ENCODE measurements around the gene BACE1-AS. TPM values are rescaled to one million over a fixed set of nuclear protein-coding genes. Genes with fewer than 3 reads are reported as not detected.

BACE1-AS gene
- total RNA-seq, 4 donors from 2014 or later, result 4.3 to 9.4 (median 6.6) TPM

DNA sequence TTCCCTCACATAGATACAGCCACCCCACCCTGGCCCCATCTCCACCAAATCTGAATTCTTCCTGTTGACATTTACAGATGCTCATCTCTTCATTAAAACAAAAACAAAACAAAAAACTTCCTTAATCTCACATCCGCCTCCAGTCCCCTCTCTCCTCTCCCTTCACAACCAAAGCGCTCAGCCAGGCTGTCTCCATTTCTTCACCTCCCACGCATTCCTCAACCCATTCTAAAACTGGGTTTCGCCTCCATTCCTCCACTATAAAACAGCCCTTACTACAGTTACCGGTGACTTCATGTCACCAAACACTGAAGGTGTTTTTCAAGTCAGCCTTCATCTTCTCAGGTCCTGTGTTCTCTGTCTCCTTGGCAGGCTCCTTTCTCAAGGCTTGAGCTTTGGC, 9.6 kb downstream of the BACE1-AS start:
- WGBS, 2 donors, result 33 to 34% methylated on average over 5 of the region's 5 CpGs
- TF ChIP-seq POLR2A (IDR thresholded peaks at IDR 0.05) (no peak), EP300 (IDR thresholded peaks at IDR 0.05) (no peak)
- TF ChIP-seq, protein P1, sequence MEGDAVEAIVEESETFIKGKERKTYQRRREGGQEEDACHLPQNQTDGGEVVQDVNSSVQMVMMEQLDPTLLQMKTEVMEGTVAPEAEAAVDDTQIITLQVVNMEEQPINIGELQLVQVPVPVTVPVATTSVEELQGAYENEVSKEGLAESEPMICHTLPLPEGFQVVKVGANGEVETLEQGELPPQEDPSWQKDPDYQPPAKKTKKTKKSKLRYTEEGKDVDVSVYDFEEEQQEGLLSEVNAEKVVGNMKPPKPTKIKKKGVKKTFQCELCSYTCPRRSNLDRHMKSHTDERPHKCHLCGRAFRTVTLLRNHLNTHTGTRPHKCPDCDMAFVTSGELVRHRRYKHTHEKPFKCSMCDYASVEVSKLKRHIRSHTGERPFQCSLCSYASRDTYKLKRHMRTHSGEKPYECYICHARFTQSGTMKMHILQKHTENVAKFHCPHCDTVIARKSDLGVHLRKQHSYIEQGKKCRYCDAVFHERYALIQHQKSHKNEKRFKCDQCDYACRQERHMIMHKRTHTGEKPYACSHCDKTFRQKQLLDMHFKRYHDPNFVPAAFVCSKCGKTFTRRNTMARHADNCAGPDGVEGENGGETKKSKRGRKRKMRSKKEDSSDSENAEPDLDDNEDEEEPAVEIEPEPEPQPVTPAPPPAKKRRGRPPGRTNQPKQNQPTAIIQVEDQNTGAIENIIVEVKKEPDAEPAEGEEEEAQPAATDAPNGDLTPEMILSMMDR (IDR thresholded peaks at IDR 0.05), result no peak
- Histone ChIP-seq H3K4me1 (peaks cover 0 to 23% (median 4%) of the 10 kb centered on the region in 4 donors), H3K4me3 (peak overlapping the region in 1 of 4 donors; percentile 20), H3K27me3 (no peaks in the 10 kb centered on the region), H3K36me3 (peaks cover 0 to 14% (median 0%) of the 10 kb centered on the region in 3 donors), H3K9me3 (no peaks in the 10 kb centered on the region), H3K27ac (peak overlapping the region in 1 of 4 donors; percentile 51)
- DNase-seq (ENCODE audit: low spot score in 2 of 2), result no peak

DNA sequence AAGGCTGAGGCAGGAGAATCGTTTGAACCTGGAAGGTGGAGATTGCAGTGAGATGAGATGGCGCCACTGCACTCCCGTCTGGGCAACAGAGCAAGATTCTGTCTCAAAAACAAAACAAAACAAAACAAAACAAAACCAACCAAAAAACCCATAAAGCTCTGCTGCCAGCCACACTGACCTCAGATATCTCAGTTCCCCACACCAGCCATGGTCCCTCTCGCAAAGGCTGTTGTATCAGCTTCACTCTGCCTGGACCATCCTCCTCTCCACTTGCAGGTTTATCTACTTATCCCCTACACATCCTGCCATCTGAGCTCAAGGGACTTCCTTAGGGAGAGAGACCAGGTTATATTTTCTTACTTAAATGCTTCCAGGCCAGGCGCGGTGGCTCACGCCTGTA, 11.1 kb downstream of the BACE1-AS start:
- 84 to 93% methylated on average over 7 of the region's 7 CpGs for WGBS, 2 donors
- TF ChIP-seq, protein P1 (IDR thresholded peaks at IDR 0.05), result no peak
- TF ChIP-seq POLR2A (IDR thresholded peaks at IDR 0.05), result no peak
- no peak for TF ChIP-seq EP300 (IDR thresholded peaks at IDR 0.05)
- H3K4me1 ChIP-seq, result peaks cover 0 to 23% (median 4%) of the 10 kb centered on the region in 4 donors
- no peaks in the 10 kb centered on the region for H3K27me3 ChIP-seq
- no peaks in the 10 kb centered on the region for H3K9me3 ChIP-seq
- no peak for DNase-seq (ENCODE audit: low spot score in 2 of 2)
- H3K4me3 ChIP-seq, result no peak overlapping the region
- H3K27ac ChIP-seq, result no peak overlapping the region
- peaks cover 0 to 21% (median 0%) of the 10 kb centered on the region in 3 donors for H3K36me3 ChIP-seq

DNA sequence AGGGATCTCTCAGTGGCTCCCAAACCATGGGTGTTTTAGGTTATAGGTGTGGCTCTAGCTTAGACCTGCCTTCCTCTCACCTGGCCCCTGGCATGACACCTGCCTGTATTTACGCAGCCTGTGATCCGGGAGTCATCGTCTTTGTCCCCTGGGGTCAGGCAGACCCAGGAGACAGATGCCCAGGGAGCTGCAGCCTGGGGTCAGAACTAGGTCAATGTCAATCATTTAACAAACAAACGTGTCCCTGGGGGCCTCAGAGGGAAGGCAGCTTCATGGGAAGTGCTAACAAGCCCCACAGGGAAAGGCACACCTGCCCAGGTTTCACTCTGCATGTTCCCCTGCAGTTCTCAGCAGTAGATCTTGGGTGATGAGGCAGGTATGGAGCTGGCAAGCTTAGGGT, 12.0 kb downstream of the BACE1-AS start:
- TF ChIP-seq EP300 (IDR thresholded peaks at IDR 0.05) (no peak), POLR2A (IDR thresholded peaks at IDR 0.05) (no peak)
- TF ChIP-seq, protein P1 (IDR thresholded peaks at IDR 0.05), result no peak
- no peak overlapping the region for H3K27ac ChIP-seq
- no peak overlapping the region for H3K4me3 ChIP-seq
- peaks cover 0 to 23% (median 4%) of the 10 kb centered on the region in 4 donors for H3K4me1 ChIP-seq
- H3K27me3 ChIP-seq, result no peaks in the 10 kb centered on the region
- no peak for DNase-seq (ENCODE audit: low spot score in 2 of 2)
- H3K36me3 ChIP-seq, result peaks cover 0 to 21% (median 0%) of the 10 kb centered on the region in 3 donors
- no peaks in the 10 kb centered on the region for H3K9me3 ChIP-seq
- WGBS, 2 donors, result 64 to 74% methylated on average over 4 of the region's 4 CpGs

DNA sequence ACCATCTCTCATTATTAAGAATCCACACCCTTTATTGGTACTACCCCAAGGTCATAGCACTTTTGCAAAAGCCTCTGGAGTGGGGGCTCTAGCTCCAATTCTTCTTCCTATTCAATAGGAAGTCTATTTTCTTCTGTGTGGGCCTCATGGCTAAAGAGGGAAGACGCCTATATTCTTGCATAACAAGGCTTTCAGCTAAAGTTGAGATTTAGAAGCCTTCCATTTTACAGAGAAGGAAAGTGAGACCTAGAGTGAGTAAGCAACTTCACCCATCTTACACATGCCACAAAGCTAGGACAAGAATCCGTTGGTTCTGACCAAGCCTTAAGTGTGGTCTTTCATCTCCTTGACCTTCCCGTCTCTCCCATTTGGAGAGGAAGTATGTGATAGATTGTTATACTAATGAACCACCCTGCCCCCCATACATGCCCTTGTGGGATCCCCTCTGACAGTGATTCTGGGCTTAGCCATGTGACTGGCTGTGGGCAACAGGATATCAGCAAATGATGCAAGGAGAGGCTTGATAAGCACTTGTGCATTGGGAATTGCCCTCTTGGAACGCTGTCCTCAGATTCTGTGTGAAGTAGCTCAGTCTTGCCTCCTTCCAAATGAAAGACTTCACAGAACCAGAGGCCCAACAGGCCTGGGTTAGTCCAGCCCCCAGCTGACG, 12.6 kb downstream of the BACE1-AS start:
- no peaks in the 10 kb centered on the region for H3K9me3 ChIP-seq
- DNase-seq (ENCODE audit: low spot score in 2 of 2), result no peak

DNA sequence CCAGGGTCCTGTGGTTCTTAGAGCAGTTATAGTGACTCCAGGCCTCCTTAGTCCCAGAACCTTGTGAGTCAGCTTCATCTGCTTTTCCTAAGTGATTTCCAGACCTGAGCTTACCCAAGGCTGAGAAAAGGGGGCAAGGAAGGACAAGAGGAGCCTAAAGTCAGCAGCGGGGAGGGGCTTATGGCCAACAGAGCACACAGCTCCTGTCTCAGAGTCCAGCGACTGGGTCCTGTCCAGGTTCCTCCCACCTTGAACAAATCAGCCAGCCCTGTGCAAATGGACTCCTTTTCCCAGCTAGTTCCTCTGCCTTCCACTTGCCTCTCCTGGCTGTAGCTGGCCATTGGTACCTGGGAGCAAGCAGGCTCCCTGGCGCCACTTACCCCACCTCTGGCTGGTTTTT, 14.0 kb downstream of the BACE1-AS start:
- DNase-seq (ENCODE audit: low spot score in 2 of 2), result no peak

More for the DNA sequence above, 12.6 kb downstream of the BACE1-AS start:
- H3K4me1 ChIP-seq, result peaks cover 0 to 22% (median 4%) of the 10 kb centered on the region in 4 donors
- WGBS, 2 donors, result 71 to 80% methylated on average over 5 of the region's 5 CpGs
- no peaks in the 10 kb centered on the region for H3K27me3 ChIP-seq
- TF ChIP-seq, protein P1 (IDR thresholded peaks at IDR 0.05), result no peak
- TF ChIP-seq POLR2A (IDR thresholded peaks at IDR 0.05) (no peak), EP300 (IDR thresholded peaks at IDR 0.05) (no peak)
- H3K36me3 ChIP-seq, result peaks cover 0 to 21% (median 0%) of the 10 kb centered on the region in 3 donors
- no peak overlapping the region for H3K4me3 ChIP-seq
- H3K27ac ChIP-seq, result no peak overlapping the region

More for the DNA sequence above, 14.0 kb downstream of the BACE1-AS start:
- WGBS, 2 donors, result 82 to 86% methylated on average over 3 of the region's 3 CpGs
- H3K4me3 ChIP-seq, result no peak overlapping the region
- H3K27me3 ChIP-seq, result no peaks in the 10 kb centered on the region
- TF ChIP-seq POLR2A (IDR thresholded peaks at IDR 0.05) (no peak), EP300 (IDR thresholded peaks at IDR 0.05) (no peak)
- TF ChIP-seq, protein P1 (IDR thresholded peaks at IDR 0.05), result no peak
- H3K36me3 ChIP-seq, result peaks cover 0 to 22% (median 0%) of the 10 kb centered on the region in 3 donors
- H3K9me3 ChIP-seq, result no peaks in the 10 kb centered on the region
- H3K4me1 ChIP-seq, result peaks cover 0 to 9% (median under 1%) of the 10 kb centered on the region in 4 donors
- H3K27ac ChIP-seq, result no peak overlapping the region

All from tibial nerve (tissue), 4 donors.